HTERT RPE-1 (cell line): Measurements from ENCODE around the gene USP25.

Experiments
- in situ Hi-C: fragments of 300-500 bp; cut with MboI; formaldehyde crosslinking; loops from 4 replicates; pipeline ENCODE4 v1.14.3; 2020; ENCODE audit warnings: low sequenced_read_pairs

USP25 gene, protein sequence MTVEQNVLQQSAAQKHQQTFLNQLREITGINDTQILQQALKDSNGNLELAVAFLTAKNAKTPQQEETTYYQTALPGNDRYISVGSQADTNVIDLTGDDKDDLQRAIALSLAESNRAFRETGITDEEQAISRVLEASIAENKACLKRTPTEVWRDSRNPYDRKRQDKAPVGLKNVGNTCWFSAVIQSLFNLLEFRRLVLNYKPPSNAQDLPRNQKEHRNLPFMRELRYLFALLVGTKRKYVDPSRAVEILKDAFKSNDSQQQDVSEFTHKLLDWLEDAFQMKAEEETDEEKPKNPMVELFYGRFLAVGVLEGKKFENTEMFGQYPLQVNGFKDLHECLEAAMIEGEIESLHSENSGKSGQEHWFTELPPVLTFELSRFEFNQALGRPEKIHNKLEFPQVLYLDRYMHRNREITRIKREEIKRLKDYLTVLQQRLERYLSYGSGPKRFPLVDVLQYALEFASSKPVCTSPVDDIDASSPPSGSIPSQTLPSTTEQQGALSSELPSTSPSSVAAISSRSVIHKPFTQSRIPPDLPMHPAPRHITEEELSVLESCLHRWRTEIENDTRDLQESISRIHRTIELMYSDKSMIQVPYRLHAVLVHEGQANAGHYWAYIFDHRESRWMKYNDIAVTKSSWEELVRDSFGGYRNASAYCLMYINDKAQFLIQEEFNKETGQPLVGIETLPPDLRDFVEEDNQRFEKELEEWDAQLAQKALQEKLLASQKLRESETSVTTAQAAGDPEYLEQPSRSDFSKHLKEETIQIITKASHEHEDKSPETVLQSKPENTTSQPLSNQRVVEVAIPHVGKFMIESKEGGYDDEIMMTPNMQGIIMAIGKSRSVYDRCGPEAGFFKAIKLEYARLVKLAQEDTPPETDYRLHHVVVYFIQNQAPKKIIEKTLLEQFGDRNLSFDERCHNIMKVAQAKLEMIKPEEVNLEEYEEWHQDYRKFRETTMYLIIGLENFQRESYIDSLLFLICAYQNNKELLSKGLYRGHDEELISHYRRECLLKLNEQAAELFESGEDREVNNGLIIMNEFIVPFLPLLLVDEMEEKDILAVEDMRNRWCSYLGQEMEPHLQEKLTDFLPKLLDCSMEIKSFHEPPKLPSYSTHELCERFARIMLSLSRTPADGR

DNA sequence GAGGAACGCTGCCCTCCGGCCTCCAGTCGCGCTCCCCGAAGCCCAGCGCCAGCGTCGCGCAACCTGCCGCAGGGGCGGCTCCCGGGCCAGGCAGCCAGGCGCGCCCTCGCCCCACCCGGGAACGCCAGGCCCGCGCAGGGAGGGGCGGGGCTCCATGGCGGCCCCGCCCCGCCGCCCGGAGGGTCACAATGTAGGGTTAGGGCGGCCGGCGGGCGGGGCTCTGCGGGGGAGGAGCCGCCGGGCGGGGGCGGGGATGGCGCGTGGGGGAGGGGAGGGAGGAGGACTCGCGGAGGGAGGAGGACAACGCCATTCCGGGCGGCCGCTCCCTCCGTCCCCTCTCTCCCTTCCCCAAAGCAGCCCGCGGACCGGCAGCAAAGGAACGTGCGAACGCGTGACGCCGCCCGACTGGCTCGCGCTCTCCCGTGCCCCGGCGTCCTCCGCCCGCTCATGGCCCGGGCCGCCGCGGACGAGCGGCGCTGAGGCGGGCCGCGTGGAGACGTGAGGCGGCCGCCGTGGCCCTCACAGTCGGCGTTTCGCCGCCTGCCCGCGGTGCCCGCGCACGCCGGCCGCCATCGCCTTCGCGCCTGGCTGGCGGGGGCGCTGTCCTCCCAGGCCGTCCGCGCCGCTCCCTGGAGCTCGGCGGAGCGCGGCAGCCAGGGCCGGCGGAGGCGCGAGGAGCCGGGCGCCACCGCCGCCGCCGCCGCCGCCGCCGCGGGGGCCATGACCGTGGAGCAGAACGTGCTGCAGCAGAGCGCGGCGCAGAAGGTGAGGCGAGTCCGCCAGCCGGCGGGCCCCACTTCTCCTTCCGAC is at the start of gene USP25:
USP25 (plus strand) TSS at position 309 of the 810 bp plus-strand sequence; CDS start at position 721, 412 bp downstream.
- in situ Hi-C loops = no loop called here

DNA sequence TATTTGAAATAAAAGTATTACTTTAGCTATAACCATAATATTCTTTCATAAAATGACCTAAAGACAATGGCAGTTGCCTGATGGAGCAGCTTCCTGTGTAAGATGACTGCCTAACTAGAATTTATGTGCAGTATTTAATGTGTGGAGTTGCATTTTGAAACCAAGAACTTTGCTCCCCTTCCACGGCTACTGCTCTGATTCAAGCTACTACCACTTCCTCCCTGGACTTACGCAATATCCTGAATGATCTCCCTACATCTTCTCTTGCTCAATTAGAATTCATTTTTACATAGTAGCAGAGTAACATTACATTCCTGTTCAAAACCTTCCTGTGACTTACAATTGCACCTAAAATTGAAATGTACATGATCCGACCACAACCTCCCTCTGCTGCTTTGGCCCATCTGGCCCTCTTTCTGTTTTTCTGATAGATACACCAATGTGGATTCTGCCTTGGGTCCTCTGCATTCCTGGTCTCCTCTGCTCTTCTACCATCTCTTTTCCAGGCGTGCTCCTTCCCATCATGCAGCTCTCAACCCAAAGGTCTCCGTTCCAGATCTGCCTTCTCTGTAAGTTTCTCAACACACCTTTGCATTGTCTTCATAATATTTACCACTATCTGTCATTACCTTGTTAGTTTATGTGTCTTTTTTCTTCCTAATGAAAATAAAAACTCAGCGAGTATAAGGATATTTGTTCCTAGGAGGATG is 47.4 kb upstream of the USP25 start:
- in situ Hi-C loops = no loop called here

DNA sequence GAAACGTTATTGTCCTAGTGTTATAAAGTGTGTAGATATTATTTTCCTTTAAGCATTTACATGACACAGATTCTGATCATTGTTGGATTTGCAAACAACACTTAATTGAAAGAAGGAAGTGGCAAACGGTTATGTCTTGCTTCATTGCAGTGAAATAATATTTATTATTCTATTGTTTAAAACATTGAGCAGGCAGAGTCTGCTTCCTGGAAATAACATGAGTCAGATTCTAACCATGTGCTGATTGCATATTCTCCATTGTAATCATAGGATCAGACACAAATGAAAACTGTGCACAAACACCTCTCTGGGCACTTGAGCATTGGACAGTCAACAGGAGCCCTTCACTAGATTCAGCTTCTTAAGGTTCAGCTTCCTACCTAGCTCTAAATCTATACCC is 46.8 kb upstream of the USP25 start:
- in situ Hi-C loops = no loop called here

DNA sequence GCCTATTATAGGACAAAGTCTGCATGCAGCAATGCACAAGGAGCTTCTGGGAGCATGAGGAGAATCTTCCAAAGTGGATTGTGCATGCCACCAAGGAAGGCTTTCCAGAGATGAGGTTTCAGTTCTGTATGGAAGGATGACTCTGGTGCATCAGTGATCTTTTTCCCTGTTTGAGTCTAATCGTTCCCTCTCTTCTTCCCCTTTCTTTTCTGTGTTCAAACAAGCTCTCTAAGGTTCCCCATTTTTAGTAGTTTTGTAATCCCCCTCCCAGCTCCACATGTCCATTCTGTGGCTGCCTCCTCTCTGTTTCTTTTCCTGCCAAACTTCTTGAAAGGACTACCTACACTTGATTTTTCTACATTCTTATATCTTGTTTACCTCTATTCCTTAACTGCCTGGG is 43.3 kb upstream of the USP25 start:
- in situ Hi-C loops = no loop called here

DNA sequence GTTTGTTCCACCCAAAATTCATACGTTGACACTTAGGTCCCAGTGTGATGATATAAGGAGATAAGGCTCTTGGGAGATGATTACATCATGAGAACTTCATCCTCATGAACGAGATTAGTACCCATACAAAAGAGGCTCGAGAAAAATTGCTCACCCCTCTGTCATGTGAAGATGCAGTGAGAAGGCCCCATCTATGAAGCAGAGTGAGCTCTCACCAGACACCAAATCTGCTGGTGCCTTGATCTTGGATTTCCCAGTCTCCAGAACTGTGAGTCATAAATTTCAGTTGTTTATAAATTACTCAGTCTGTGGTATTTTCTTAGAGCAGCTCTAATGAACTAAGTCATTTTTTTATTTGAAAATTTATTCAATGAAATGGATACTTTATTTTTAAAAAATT is 42.6 kb upstream of the USP25 start:
- in situ Hi-C loops = no loop called here

DNA sequence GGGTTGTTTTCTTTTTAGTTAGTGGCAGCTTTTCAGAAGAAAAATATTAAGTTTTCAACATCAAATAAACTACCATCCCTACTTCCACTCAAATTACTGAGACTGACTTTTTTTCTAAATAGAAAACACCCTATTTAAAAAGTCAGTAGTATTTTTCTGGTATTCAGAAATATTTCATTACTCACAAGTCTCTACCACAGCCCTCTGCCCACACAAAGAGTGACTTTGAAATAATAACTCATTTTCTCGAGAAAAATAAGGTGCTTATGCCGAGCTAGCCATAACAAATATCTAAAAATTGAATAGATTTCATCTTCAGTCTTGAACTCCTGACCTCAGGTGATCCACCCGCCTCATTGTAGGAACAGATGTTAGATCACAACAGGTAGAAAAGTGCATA is 41.8 kb upstream of the USP25 start:
- in situ Hi-C loops = no loop called here

DNA sequence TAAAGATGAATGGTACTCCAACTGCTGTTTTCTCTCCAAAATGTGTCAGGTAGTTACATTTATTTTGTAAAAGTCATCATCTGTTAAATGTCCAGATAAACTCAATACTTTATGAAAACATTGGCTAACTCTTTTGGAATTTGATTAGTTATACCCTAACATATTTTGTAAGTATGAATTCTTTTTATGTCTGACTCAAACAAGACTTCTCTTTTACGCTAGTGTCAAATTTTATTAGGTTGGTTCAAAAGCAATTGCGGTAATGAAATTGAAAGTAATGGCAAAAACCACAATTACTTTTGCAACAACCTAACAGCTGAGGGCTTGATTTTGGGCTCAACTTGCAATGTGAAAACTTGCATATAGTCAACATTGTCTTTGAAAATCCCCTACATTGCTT is 41.0 kb upstream of the USP25 start:
- in situ Hi-C loops = no loop called here

DNA sequence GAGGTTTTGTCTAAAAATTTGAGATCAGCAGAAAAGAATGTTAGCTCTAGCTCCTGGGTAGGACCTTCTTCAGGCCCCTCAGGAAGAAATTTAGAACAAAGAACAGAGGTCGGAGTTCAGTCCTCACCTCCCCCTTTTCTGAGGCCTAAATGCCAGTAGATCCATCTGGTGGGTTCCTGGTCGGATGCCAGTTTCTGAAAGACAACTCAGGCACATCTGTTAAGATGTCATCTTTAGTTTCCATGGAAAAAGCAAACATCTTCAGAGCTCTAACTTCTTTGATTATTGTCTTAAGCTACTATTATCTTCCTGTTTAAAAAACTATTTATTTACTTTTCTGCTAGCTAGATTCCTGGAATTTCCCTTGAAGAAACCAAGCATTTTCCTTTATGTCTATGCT is 37.1 kb upstream of the USP25 start:
- in situ Hi-C loops = no loop called here

DNA sequence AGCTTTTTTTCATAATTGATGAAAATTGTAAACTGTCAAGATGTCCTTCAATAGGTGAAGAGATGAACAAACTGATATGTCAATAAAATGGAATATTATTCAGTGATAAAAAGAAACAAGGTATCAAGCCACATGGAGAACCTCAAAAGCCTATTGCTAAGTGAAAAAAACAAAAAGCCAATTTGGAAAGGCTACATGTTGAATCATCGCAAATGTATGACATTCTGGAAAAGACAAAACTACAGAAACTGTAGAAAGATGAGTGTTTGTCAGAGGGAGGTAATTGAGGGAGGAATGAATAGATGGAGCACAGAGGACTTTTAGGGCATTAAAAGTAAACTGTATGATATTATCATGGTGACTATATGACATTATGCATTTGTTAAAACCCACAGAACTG is 34.5 kb upstream of the USP25 start:
- in situ Hi-C loops = no loop called here

DNA sequence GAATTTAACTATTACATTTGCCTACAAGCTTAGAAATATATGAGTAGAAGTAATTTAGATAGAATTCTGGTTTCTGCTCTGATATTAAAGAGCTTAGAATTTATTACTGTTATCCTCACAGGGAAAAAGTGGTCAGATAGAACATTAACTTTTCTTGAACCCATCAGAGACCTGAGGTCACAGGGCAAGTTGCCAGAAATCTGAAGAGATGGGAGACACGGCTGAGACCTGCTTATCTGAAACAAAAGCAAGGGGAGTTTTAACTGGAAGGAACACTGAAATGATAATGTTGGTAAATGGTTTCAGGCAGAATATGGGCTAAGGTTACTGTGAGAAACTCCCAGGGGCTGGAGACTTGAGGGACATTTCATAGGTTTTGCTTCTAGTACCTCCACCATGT is 28.0 kb upstream of the USP25 start:
- in situ Hi-C loops = no loop called here

DNA sequence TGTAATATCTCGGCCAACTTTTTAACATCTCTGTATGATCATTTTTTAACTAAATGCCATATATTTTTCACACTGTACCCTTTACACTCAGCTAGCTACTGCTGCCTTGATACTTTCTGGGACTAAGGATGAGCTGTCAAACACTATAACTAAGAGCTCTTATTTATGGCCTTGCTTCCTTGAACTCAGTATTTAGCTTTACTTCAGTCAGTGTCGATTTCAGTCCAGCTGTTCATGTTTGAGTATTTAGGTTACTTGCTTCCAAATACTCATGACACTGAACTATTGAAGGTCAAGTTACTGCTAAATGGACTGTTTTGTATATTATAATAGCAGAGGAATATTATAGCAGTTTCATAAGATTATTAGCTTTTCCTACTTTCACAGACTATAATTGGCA is 25.9 kb upstream of the USP25 start:
- in situ Hi-C loops = no loop called here

DNA sequence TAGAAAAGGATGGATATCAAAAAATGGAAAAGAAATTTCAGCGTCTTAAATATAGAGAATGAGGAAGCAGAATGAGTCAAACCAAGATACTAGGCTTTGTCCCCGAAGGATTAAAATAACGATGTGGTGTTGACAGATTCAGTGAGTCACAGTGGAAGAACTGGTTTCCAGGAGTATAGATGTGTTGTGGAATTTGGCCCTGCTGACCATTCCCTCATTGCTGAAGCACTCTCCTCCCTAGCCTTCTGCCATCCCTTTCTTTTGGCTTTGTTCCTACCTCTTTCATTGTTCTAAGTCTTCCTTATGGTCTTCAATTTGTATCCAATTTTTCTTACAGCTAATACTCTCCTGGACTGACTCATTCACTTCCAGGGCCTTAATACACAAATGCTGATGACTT is 23.1 kb upstream of the USP25 start:
- in situ Hi-C loops = no loop called here

DNA sequence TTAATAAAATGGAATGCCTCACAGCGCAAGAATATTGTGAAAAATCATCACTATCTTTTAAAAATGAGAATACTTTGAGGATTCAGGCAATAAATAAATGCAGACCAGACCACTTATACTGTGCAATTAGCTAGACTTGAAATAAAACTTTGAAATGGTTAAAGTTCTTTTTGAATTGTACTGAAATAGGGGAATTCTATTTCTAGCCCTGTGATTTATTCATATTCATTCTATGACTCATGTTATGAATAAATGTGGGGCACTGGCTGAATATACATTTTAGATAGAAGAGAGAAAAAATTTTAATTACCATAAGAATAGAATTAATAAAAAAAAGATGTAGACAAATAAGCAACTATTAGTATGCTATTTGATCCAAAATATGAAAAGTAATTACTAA is 16.4 kb upstream of the USP25 start:
- in situ Hi-C loops = no loop called here

DNA sequence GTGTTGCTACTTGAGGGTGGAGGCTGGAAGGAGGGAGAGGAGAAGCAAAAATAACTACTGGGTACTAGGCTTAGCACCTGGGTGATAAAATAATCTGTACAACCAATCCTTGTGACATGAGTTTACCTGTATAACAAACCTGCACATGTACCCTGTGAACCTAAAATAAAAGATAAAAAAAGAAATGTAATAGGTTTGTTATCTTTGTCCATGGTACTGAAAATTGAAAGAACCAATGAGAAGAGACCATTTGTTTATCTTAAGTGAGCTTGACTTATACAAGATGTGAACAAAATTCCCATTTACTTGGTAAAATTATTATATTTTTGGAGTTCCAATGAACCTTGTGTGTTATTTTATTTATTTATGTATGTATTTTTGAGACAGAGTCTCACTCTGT is 11.1 kb upstream of the USP25 start:
- in situ Hi-C loops = no loop called here

DNA sequence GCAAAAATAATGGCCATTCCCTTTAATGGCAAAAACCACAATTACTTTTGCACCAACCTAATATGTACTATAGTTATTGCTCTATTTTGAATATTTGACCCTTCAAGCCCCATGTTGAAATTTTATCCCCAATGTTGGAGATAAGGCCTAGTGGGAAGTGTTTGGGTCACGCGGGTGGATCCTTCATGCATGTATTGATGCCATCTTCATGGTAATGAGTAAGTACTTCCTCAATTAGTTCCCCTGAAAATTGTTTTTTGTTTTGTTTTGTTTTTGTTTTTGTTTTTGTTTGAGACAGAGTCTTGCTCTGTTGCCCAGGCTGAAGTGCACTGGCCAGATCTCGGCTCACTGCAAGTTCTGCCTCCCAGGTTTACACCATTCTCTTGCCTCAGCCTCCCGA is 9.8 kb upstream of the USP25 start:
- in situ Hi-C loops = no loop called here

DNA sequence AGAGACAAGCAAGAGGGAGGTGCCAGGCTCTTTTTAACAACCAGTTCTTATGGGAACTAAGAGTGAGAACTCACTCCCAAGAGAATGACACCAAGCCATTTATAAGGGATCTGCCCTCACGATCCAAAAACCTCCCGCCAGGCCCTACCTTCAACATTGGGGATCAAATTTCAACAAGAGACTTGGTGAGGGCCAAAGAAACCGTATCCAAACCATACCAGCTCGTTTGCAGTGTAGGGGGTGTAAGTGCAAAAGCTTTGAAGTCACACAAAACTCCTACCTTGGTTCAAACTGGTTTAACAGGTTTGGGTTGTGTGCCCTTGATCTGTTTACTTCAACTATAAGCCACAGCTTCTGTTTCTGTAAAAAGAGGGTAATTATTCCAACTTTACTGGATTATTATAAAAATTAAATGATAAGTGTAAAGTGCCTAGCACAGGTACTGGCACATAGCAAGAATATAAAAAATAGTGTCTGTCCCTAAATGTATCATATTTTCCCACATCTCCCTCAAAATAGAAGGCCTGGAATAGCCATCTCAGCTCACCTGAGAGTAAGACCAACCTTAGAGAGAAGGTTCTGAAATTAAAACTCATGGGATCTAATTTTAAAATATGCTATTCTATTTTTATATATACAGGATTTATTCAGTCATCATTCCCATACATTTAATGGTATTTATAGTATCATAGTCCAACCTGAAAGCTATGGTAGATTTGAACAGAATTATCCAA is 7.0 kb upstream of the USP25 start:
- in situ Hi-C loops = no loop called here

DNA sequence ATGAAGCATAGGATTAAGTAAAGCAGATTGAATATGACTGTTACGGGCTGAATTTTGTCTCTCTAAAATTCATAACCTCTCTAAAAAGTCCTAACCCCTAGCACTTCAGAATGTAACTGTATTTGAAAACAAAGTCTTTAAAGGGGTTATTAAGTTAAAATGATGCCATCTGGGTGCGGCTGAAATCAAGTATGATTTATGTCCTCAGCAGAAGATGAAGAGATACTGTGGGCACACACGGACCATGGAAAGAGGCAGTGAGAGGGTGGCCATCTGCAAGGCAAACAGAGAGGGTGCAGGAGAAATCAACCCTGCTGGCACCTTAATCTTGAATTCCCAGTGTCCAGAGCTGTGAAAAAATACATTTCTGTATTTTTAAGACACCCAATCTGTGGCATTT is 3.8 kb upstream of the USP25 start:
- in situ Hi-C loops = no loop called here

DNA sequence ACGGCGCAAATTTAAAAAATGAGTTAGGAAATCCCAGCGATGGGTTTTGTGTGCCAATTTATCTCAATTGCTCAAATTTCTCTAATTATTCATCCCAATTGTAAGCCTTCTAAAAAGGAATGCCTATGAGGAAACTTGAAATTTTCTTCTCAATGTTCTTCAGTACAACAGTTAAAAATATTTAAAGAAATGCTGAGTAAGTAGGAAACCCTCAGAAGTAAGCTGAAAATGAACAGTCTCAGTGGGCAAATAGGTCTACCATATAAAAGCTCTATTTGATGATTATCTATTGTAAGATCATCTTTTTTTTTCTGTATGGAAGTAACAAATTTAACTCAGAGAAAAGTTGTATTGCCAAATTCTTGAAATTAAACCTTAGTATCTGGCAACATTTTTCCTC is 1.7 kb upstream of the USP25 start:
- in situ Hi-C loops = no loop called here

DNA sequence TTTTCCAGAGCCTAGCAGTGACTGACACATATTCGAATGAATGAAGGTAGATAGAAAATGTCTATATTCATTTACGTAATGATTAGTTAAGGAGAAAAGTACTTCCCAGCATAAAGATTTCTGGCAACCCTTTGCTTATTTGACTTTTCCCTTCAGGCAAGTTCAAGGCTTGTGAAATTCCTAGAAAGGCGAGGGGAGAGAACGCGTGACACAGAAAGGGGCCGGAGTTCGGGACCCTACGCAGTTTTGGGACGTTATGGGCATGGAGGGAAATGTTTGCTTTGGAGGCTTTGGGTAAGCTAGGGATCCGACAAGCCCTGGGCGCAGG is 472 bp upstream of the USP25 start:
- in situ Hi-C loops = no loop called here
